WTC11 (cell line): ENCODE data around the gene RNF224.

Source experiments
- CTCF ChIP-seq: fragments of 200-600 bp; IDR thresholded peaks from 2 replicates; pipeline ENCODE4 v1.8.0; 2022; ENCODE audit warnings: antibody characterized with exemption
- ZSCAN18 ChIP-seq: fragments of 250-450 bp; sonication (Bioruptor Pico); IDR thresholded peaks from 2 replicates; pipeline ENCODE4 v2.1.2; 2022; ENCODE audit warnings: mild to moderate bottlenecking, moderate library complexity

GRCh38 chr9:137237759-137238726 is 10.7 kb downstream of the RNF224 start:
- TF ChIP-seq ZSCAN18 (CRISPR knock-in tag) (no peak), CTCF (no peak)
